GM12801 (cell line): ENCODE data around the gene PHC2.

Experiments used
- TF ChIP-seq, protein P1 (sequence below): IDR thresholded peaks from one replicate; pipeline ENCODE4 v1.5.1; 2011; ENCODE audit warnings: control low read depth; ENCODE audit not compliant: insufficient read length; ENCODE audit errors: extremely low read depth

Gene PHC2

DNA sequence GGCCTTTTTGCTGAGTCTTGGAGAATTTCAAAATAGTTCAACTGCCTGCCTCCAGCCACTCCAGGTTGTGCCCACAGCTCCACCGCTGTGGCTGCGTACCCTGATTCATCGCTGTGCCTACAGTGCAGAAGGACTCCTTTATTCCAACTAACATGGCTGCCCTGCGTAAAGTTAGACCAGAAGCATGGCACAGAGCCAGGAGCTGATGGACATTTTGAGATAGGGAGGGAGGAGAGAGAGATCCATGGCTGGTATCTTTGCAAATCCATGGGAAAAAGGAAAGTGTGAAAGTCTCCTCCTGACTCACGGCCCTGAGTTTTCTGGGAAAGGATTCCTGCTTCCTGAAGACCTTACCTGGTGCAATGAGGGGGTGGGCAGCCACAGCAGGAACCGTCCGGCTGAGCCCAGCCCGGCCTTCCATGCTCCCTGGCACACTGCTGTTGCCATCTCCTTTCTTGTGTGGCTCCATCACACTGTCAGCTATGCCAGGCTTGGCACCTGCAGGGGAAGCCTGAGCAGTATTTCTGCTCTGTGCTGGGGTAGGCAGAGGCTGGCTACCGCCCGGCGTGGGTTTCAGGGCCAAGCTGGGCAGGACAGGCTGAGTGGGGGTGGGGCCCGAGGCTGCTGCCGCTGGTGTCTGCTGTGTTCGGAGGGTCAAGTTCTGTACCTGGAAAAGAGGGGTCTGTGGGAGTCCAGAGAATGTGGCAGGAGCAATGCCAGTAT lies 64.0 kb downstream of the PHC2 start:
- TF ChIP-seq, protein P1, sequence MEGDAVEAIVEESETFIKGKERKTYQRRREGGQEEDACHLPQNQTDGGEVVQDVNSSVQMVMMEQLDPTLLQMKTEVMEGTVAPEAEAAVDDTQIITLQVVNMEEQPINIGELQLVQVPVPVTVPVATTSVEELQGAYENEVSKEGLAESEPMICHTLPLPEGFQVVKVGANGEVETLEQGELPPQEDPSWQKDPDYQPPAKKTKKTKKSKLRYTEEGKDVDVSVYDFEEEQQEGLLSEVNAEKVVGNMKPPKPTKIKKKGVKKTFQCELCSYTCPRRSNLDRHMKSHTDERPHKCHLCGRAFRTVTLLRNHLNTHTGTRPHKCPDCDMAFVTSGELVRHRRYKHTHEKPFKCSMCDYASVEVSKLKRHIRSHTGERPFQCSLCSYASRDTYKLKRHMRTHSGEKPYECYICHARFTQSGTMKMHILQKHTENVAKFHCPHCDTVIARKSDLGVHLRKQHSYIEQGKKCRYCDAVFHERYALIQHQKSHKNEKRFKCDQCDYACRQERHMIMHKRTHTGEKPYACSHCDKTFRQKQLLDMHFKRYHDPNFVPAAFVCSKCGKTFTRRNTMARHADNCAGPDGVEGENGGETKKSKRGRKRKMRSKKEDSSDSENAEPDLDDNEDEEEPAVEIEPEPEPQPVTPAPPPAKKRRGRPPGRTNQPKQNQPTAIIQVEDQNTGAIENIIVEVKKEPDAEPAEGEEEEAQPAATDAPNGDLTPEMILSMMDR, result no peak

DNA sequence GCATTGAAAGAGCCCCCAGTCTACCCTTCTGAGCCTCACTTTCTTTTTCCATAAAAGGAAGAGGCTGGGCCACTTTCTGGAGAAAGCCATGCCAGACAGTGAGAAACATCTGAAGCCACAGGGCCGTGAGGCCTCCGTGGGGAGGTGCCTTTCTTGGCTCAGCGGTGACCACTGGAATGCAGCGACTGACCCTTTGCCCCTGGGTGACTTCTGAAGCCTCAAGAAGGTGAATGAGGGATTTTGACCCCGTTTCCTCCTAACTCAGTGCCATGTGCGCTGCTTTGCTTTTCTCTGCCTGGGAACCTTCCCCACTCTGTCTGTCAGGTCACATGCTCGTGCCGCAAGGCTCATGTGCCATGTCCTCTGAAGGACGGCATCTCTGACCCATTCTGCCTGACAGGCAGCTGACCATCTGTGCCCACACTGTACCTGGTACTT lies 65.3 kb downstream of the PHC2 start:
- TF ChIP-seq, protein P1, result no peak

DNA sequence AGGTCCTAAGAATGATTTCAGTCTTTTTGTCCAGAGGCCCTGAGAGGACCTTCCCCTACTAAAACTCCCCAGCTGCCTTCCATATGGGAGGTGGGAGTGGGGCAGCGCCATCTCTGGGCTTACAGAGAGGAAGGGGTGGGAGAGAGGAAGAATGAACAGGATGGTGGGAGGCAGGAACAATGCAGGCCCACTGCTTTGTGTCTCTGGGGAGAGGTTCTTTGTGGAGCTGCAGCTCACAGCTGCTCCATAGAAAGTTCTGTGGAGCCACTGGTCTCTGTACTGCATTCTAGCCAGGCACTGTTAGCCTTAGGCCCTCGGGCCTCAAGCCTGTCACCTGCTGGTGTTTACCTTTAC lies 66.4 kb downstream of the PHC2 start:
- TF ChIP-seq, protein P1, result no peak

DNA sequence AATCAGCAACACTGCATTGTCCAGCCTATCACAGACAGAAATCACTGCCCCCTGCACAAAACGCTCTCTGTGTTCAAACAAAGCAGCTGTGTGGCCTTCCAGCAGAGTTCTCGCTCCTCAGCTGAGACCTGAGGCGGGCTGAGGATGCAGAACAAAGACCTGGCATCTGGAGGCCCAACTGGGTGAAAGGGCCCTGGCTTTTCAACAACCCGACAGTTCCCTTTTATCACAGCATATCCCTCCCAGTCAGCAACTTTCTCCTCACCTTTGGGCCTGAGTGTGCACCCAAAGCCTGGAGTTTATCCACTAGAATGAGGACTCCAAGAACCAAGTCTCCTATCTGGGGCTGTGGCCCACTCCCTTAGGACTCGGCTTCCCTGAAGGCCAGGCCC lies 67.4 kb downstream of the PHC2 start:
- TF ChIP-seq, protein P1, result no peak

DNA sequence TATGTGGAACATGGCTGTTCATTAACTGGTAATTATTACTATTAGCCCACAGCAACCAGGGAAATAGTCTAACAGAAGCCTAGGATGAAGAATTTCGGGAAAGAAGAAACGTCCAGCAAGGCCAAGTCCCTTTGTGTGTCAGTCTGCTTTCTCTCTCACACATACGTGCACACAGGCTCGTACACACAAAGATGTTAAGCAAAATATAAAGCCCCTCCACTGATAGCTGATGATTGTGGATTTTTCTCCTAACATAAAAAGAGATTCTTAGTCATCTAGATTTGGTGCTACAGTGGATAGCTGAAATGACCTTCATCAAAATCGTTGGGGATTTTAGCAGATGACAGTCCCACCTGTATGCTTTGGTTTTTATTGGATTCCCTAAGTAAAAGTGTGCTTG lies 67.9 kb downstream of the PHC2 start:
- TF ChIP-seq, protein P1, result no peak

DNA sequence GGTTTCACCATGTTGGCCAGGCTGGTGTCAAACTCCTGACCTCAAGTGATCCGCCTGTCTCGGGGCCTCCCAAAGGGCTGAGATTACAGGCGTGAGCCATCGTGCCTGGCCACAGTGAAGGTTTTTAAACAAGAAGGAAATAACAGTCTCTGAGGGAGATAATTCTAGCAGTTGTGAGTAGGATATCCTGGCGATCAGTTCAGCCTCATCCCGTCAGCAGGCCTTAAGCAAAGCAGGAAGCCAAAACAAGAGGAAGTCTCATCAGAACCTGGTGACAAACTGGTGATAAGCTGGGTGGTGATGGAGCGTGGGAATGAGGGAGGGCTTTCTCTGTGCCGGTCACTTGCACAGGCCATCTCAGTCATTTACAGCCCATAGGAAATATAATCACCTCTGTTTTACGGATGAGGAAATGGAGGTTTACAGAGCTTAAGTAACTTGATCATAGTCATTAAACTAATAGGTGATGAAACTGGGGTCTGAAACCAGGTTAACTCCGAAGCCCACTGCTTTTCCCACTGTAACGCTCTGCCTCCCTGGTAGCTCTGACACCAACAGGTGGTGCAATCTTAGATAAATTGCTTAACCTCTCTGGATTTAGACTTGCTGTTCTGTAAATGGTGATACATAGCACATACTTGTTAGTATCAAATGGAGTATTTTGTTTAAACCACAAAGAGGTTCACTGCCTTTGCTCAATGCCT lies 69.2 kb downstream of the PHC2 start:
- TF ChIP-seq, protein P1, result no peak

DNA sequence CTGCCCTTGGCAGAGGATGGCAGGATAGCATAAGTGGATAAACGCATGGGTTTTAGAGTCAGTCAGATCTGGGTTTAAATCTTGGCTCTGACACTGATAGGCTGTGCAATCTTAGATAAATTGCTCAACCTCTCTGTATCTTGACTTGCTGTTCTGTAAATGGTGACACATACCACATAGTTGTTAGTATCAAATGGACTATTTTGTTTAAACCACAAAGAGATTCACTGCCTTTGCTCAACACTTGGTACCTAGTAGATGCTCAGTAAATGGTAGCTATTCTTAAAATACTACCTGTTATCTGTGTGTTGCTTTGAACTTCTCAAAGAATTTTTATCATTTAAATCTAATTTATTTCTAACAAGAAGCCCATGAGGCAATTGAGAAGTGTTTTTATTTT lies 70.5 kb downstream of the PHC2 start:
- TF ChIP-seq, protein P1, result no peak
